Mesendoderm (in vitro differentiated cells): Measurements from ENCODE around the gene IMPACT.
A peak's percentile ranks its signal among the peaks of the same experiment; 100 is the strongest.

Experiments used
- DNase-seq: peaks from one replicate; pipeline ENCODE4 v3.0.0; 2013
- H2AK5ac ChIP-seq: 2 replicates; pipeline ENCODE4 v1.6.1; 2013; ENCODE audit warnings: low read length, inconsistent platforms
- H2BK120ac ChIP-seq: 2 replicates; pipeline ENCODE4 v1.6.1; 2013; ENCODE audit warnings: low read depth, mild to moderate bottlenecking, low read length, moderate library complexity, mixed read lengths
- H2BK15ac ChIP-seq: replicated peaks from 2 replicates; pipeline ENCODE4 v1.6.1; 2013; ENCODE audit warnings: low read depth, mild to moderate bottlenecking, moderate library complexity
- H2BK5ac ChIP-seq: 2 replicates; pipeline ENCODE4 v1.6.1; 2013; ENCODE audit warnings: low read length, inconsistent platforms
- H3K18ac ChIP-seq: 2 replicates; pipeline ENCODE4 v1.6.1; 2013; ENCODE audit warnings: mild to moderate bottlenecking, low read length, mixed read lengths
- H3K23ac ChIP-seq: one replicate; pipeline ENCODE4 v1.6.1; 2013; ENCODE audit warnings: low read length
- H3K27ac ChIP-seq: 2 replicates; pipeline ENCODE4 v1.5.1; 2013; ENCODE audit warnings: low read depth, mild to moderate bottlenecking, inconsistent platforms, low read length, moderate library complexity
- H3K27me3 ChIP-seq: 2 replicates; pipeline ENCODE4 v1.6.1; 2013; ENCODE audit warnings: low read length, control low read depth, mild to moderate bottlenecking, inconsistent platforms; ENCODE audit not compliant: insufficient read depth, poor library complexity
- H3K36me3 ChIP-seq: 2 replicates; pipeline ENCODE4 v1.6.1; 2013; ENCODE audit warnings: low read length, inconsistent platforms; ENCODE audit not compliant: control insufficient read depth, insufficient read depth
- H3K4ac ChIP-seq: one replicate; pipeline ENCODE4 v1.6.1; 2013; ENCODE audit warnings: low read depth, mild to moderate bottlenecking, low read length, moderate library complexity
- H3K4me1 ChIP-seq: 2 replicates; pipeline ENCODE4 v1.6.1; 2013; ENCODE audit warnings: low read depth, low read length, inconsistent platforms; ENCODE audit not compliant: control insufficient read depth
- H3K4me2 ChIP-seq: 2 replicates; pipeline ENCODE4 v1.6.1; 2013; ENCODE audit warnings: low read length
- H3K4me3 ChIP-seq: 2 replicates; pipeline ENCODE4 v1.5.1; 2013; ENCODE audit warnings: mild to moderate bottlenecking, low read length
- H3K56ac ChIP-seq: one replicate; pipeline ENCODE4 v1.6.1; 2013; ENCODE audit warnings: low read length
- H3K79me1 ChIP-seq: 2 replicates; pipeline ENCODE4 v1.6.1; 2013; ENCODE audit warnings: low read length, inconsistent platforms
- H3K79me2 ChIP-seq: 2 replicates; pipeline ENCODE4 v1.6.1; 2013; ENCODE audit warnings: mild to moderate bottlenecking, low read length; ENCODE audit not compliant: control insufficient read depth, insufficient read depth
- H3K9ac ChIP-seq: 2 replicates; pipeline ENCODE4 v1.6.1; 2013; ENCODE audit warnings: low read length, inconsistent platforms
- H4K5ac ChIP-seq: one replicate; pipeline ENCODE4 v1.6.1; 2013; ENCODE audit warnings: low read length
- H4K8ac ChIP-seq: one replicate; pipeline ENCODE4 v1.6.1; 2013; ENCODE audit warnings: low read depth, mild to moderate bottlenecking, control low read depth, low read length, moderate library complexity
- WGBS: extraction: QIAGEN DNeasy Blood & Tissue Kit; methylation state at CpG from one replicate; pipeline ENCODE4 v1.1.7; 2013; ENCODE audit warnings: low lambda C conversion rate, missing lambda C conversion rate; ENCODE audit not compliant: insufficient coverage; ENCODE audit errors: extremely low coverage; 5-methylcytosine and 5-hydroxymethylcytosine counted together

The IMPACT gene

DNA sequence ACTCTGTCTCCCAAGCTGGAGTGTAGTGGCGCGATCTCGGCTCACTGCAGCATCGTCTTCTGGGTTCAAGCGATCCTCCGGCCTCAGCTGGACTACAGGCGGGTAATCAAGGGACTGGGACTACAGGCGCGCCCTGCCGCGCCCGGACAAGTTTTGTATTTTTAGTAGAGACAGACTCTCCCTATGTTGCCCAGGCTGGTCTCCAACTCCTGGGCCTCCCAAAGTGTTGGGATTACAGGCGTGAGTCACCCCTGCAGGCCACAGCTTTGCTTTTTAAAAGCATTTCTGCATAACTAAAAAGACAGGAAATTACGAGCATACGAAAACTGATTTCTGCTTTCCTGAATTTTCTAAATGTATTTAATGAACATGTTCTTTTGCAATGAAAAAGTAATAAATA is 27.9 kb upstream of the IMPACT start:
- Histone ChIP-seq H3K79me2 (peaks cover 2% of the 10 kb centered on the region), H3K79me1 (no peaks in the 10 kb centered on the region), H3K4me3 (no peak overlapping the region), H3K23ac (no peak overlapping the region), H2BK120ac (no peak overlapping the region), H3K27me3 (no peaks in the 10 kb centered on the region), H3K4ac (no peak overlapping the region), H2BK15ac (no peak overlapping the region), H3K4me1 (no peaks in the 10 kb centered on the region), H3K9ac (peak overlapping the region; percentile 55), H3K4me2 (peak overlapping the region; percentile 48), H2AK5ac (no peak overlapping the region), H3K56ac (peak overlapping the region; percentile 74), H3K27ac (peak overlapping the region; percentile 85), H4K5ac (no peak overlapping the region), H3K36me3 (no peaks in the 10 kb centered on the region), H4K8ac (no peak overlapping the region), H3K18ac (no peak overlapping the region), H2BK5ac (no peak overlapping the region)
- no CpG with 5 or more reads among the region's 15 CpGs for WGBS
- DNase-seq, result peak; percentile 55

GRCh38 chr18:24400587-24400986 is 25.9 kb upstream of the IMPACT start:
- no CpG with 5 or more reads among the region's 2 CpGs for WGBS
- no peak overlapping the region for H4K8ac ChIP-seq

GRCh38 chr18:24402209-24402785 is 24.2 kb upstream of the IMPACT start:
- DNase-seq, result peak; percentile 31

More at GRCh38 chr18:24400587-24400986, 25.9 kb upstream of the IMPACT start:
- H2BK5ac ChIP-seq, result no peak overlapping the region
- no peak for DNase-seq
- H3K4ac ChIP-seq, result no peak overlapping the region
- H3K23ac ChIP-seq, result no peak overlapping the region
- no peaks in the 10 kb centered on the region for H3K27me3 ChIP-seq
- H4K5ac ChIP-seq, result no peak overlapping the region
- peak overlapping the region; percentile 31 for H3K18ac ChIP-seq
- H3K79me2 ChIP-seq, result no peaks in the 10 kb centered on the region
- H3K4me2 ChIP-seq, result no peak overlapping the region
- no peak overlapping the region for H2BK15ac ChIP-seq
- no peak overlapping the region for H3K27ac ChIP-seq
- H3K56ac ChIP-seq, result no peak overlapping the region
- H3K4me3 ChIP-seq, result no peak overlapping the region
- H3K4me1 ChIP-seq, result no peaks in the 10 kb centered on the region
- H2BK120ac ChIP-seq, result no peak overlapping the region
- no peaks in the 10 kb centered on the region for H3K79me1 ChIP-seq
- H3K9ac ChIP-seq, result no peak overlapping the region
- H3K36me3 ChIP-seq, result no peaks in the 10 kb centered on the region
- no peak overlapping the region for H2AK5ac ChIP-seq

GRCh38 chr18:24403076-24403475 is 23.4 kb upstream of the IMPACT start:
- Histone ChIP-seq H3K4me1 (no peaks in the 10 kb centered on the region), H3K4me3 (no peak overlapping the region)

More at GRCh38 chr18:24402209-24402785, 24.2 kb upstream of the IMPACT start:
- Histone ChIP-seq H3K36me3 (no peaks in the 10 kb centered on the region), H3K56ac (no peak overlapping the region), H3K4me3 (no peak overlapping the region), H4K8ac (no peak overlapping the region), H3K23ac (no peak overlapping the region), H3K18ac (no peak overlapping the region), H4K5ac (no peak overlapping the region), H3K79me2 (no peaks in the 10 kb centered on the region), H2BK15ac (no peak overlapping the region), H3K79me1 (no peaks in the 10 kb centered on the region), H3K4me2 (no peak overlapping the region), H3K27ac (no peak overlapping the region), H3K4me1 (no peaks in the 10 kb centered on the region), H2BK120ac (no peak overlapping the region), H2AK5ac (no peak overlapping the region), H3K9ac (no peak overlapping the region), H2BK5ac (no peak overlapping the region), H3K27me3 (no peaks in the 10 kb centered on the region), H3K4ac (no peak overlapping the region)
- WGBS, result no CpG with 5 or more reads among the region's 6 CpGs

DNA sequence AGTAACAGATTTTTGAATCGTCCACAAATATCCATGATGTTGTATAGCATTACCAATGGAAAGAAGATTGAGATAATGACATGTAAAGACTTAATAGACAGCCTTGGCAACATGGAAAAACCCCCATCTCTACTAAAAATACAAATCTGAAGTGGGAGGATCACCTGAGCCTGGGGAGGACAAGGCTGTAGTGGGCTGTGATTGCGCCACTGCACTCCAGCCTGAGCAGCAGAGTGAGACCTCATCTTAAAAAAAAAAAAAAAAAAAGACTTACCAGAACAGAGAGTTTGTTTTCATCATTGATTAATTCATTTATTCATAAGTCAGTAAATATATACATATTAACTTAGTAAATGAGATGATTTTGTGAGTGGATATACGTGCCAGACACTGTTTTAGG is 21.9 kb upstream of the IMPACT start:
- H3K18ac ChIP-seq, result no peak overlapping the region
- H3K4me1 ChIP-seq, result no peaks in the 10 kb centered on the region
- H2BK120ac ChIP-seq, result no peak overlapping the region
- no peak overlapping the region for H3K56ac ChIP-seq
- no peak overlapping the region for H3K9ac ChIP-seq
- H4K5ac ChIP-seq, result no peak overlapping the region
- H2BK15ac ChIP-seq, result no peak overlapping the region
- no peak for DNase-seq
- H3K79me1 ChIP-seq, result no peaks in the 10 kb centered on the region
- no peak overlapping the region for H2BK5ac ChIP-seq
- H2AK5ac ChIP-seq, result no peak overlapping the region
- H4K8ac ChIP-seq, result no peak overlapping the region
- no peak overlapping the region for H3K4me2 ChIP-seq
- no peaks in the 10 kb centered on the region for H3K79me2 ChIP-seq
- H3K4me3 ChIP-seq, result no peak overlapping the region
- H3K27ac ChIP-seq, result no peak overlapping the region
- H3K4ac ChIP-seq, result no peak overlapping the region
- H3K36me3 ChIP-seq, result no peaks in the 10 kb centered on the region
- WGBS, result no CpG with 5 or more reads among the region's 3 CpGs
- no peak overlapping the region for H3K23ac ChIP-seq
- no peaks in the 10 kb centered on the region for H3K27me3 ChIP-seq

More at GRCh38 chr18:24403076-24403475, 23.4 kb upstream of the IMPACT start:
- Histone ChIP-seq H3K56ac (no peak overlapping the region), H3K27me3 (no peaks in the 10 kb centered on the region), H3K36me3 (no peaks in the 10 kb centered on the region), H3K9ac (no peak overlapping the region), H3K18ac (no peak overlapping the region), H3K23ac (no peak overlapping the region), H2BK15ac (no peak overlapping the region), H3K79me1 (no peaks in the 10 kb centered on the region), H3K79me2 (no peaks in the 10 kb centered on the region), H4K5ac (no peak overlapping the region), H3K4me2 (no peak overlapping the region), H3K27ac (no peak overlapping the region), H3K4ac (no peak overlapping the region), H2BK5ac (no peak overlapping the region), H4K8ac (no peak overlapping the region), H2AK5ac (no peak overlapping the region), H2BK120ac (no peak overlapping the region)
- DNase-seq, result peak; percentile 22
- no CpG with 5 or more reads among the region's 5 CpGs for WGBS

- Histone ChIP-seq H3K4me2 (no peak overlapping the region), H3K18ac (no peak overlapping the region), H3K27me3 (no peaks in the 10 kb centered on the region), H3K27ac (no peak overlapping the region), H3K9ac (no peak overlapping the region), H3K79me2 (no peaks in the 10 kb centered on the region), H3K36me3 (no peaks in the 10 kb centered on the region), H2AK5ac (no peak overlapping the region), H4K8ac (no peak overlapping the region), H2BK5ac (no peak overlapping the region), H3K56ac (no peak overlapping the region), H4K5ac (no peak overlapping the region), H3K79me1 (no peaks in the 10 kb centered on the region), H3K4me3 (no peak overlapping the region), H3K4ac (no peak overlapping the region), H3K4me1 (no peaks in the 10 kb centered on the region), H3K23ac (no peak overlapping the region), H2BK15ac (no peak overlapping the region), H2BK120ac (no peak overlapping the region)
- no peak for DNase-seq
- WGBS, result no CpG with 5 or more reads among the region's 2 CpGs
Measured at GRCh38 chr18:24408496-24408895, 18.0 kb upstream of the IMPACT start.
